Tibial nerve (tissue), 4 donors: ENCODE results near the gene SLC17A7. TPM values are rescaled to one million over a fixed set of nuclear protein-coding genes. Genes with fewer than 3 reads are reported as not detected.

Experiments used
- DNase-seq, 2 donors: peaks; one replicate each; pipeline ENCODE4 v3.0.0-alpha.2; 2019; ENCODE audit warnings: low spot score in 2 of 2
- H3K27ac ChIP-seq, 4 donors: fragments of 200-600 bp; sonication (generic) in 3 of 4; one replicate each; pipeline ENCODE4 v1.5.1; 2017 to 2019; ENCODE audit warnings: mild to moderate bottlenecking in 1 of 4
- H3K27me3 ChIP-seq, 2 donors: fragments of 200-600 bp; sonication (generic) in 1 of 2; one replicate each; pipeline versions ENCODE4 v1.5.1 to v1.6.0; 2017 to 2019
- H3K36me3 ChIP-seq, 3 donors: fragments of 200-600 bp; sonication (generic); one replicate each; pipeline ENCODE4 v1.5.1; 2018 to 2019
- H3K4me1 ChIP-seq, 4 donors: fragments of 200-600 bp; sonication (generic) in 3 of 4; one replicate each; pipeline ENCODE4 v1.5.1; 2017 to 2019
- H3K4me3 ChIP-seq, 4 donors: fragments of 200-600 bp; sonication (generic) in 3 of 4; one replicate each; pipeline ENCODE4 v1.5.1; 2017 to 2019; ENCODE audit warnings: mild to moderate bottlenecking in 1 of 4, moderate library complexity in 1 of 4
- H3K9me3 ChIP-seq, 4 donors: fragments of 200-600 bp; sonication (generic) in 3 of 4; one replicate each; pipeline ENCODE4 v1.5.1; 2017 to 2019
- CTCF ChIP-seq, 5 experiments: fragments of 200-600 bp in 3 of 5; fragments of 450-650 bp in 2 of 5; sonication (generic) in 3 of 5; IDR thresholded peaks; one replicate each; pipeline ENCODE4 v1.5.1; 2016 to 2019; ENCODE audit warnings: antibody characterized with exemption in 5 of 5, mild to moderate bottlenecking in 3 of 5, moderate library complexity in 2 of 5
- EP300 ChIP-seq, 2 donors: sonication (generic); formaldehyde crosslinking; IDR thresholded peaks; one replicate each; pipeline ENCODE4 v1.6.1; 2017; ENCODE audit warnings: antibody characterized with exemption in 2 of 2, mild to moderate bottlenecking in 1 of 2
- POLR2A ChIP-seq, 2 donors: fragments of 450-650 bp; IDR thresholded peaks; one replicate each; pipeline ENCODE4 v1.6.1; 2017; ENCODE audit warnings: antibody characterized with exemption in 2 of 2, mild to moderate bottlenecking in 2 of 2, moderate library complexity in 2 of 2
- WGBS, 2 donors: methylation state at CpG; one replicate each; pipeline ENCODE4 v1.1.5; 2018; 5-methylcytosine and 5-hydroxymethylcytosine counted together
- total RNA-seq, 4 donors: library from RNA; depleted of rRNA; stranded (reverse); fragments of >200 nt; gene quantifications; one replicate each; pipeline ENCODE4 v1.1.0, GENCODE V29; 2016

The SLC17A7 gene
- total RNA-seq, 4 donors from 2014 or later = 2.4 to 7.1 (median 6.2) TPM

- Histone ChIP-seq H3K9me3 (no peaks in the 10 kb centered on the region), H3K4me3 (no peak overlapping the region), H3K4me1 (peaks cover 0 to 10% (median 0%) of the 10 kb centered on the region in 4 donors), H3K36me3 (no peaks in the 10 kb centered on the region), H3K27ac (no peak overlapping the region), H3K27me3 (peaks cover 0 to 100% of the 10 kb centered on the region in 2 donors)
- DNase-seq = no peak
- 82 to 86% methylated on average over 10 of the region's 10 CpGs for WGBS, 2 donors
- TF ChIP-seq POLR2A (IDR thresholded peaks at IDR 0.05) (no peak), EP300 (IDR thresholded peaks at IDR 0.05) (no peak), CTCF (IDR thresholded peaks at IDR 0.05) (no peak)
These were observed 5.7 kb downstream of the SLC17A7 start for GRCh38 chr19:49435670-49436069.

- peaks cover 0 to 4% (median 0%) of the 10 kb centered on the region in 3 donors for H3K36me3 ChIP-seq
- DNase-seq = no peak
- WGBS, 2 donors = 85 to 88% methylated on average over 18 of the region's 18 CpGs
- H3K27me3 ChIP-seq = peaks cover 0 to 100% of the 10 kb centered on the region in 2 donors
- peaks cover 0 to 4% (median 0%) of the 10 kb centered on the region in 4 donors for H3K4me1 ChIP-seq
- TF ChIP-seq EP300 (IDR thresholded peaks at IDR 0.05) (no peak), CTCF (IDR thresholded peaks at IDR 0.05) (no peak), POLR2A (IDR thresholded peaks at IDR 0.05) (no peak)
- no peaks in the 10 kb centered on the region for H3K9me3 ChIP-seq
- H3K4me3 ChIP-seq = no peak overlapping the region
- no peak overlapping the region for H3K27ac ChIP-seq
These were observed 6.3 kb downstream of the SLC17A7 start for GRCh38 chr19:49434907-49435583.

- no peaks in the 10 kb centered on the region for H3K9me3 ChIP-seq
- no peak for TF ChIP-seq EP300 (IDR thresholded peaks at IDR 0.05)
- no peak for TF ChIP-seq CTCF (IDR thresholded peaks at IDR 0.05)
- no peak for TF ChIP-seq POLR2A (IDR thresholded peaks at IDR 0.05)
- no peak overlapping the region for H3K4me3 ChIP-seq
- 44 to 54% methylated on average over 29 to 31 of the region's 31 CpGs for WGBS, 2 donors
- H3K27ac ChIP-seq = no peak overlapping the region
- DNase-seq = no peak
- peaks cover 0 to 4% (median 0%) of the 10 kb centered on the region in 3 donors for H3K36me3 ChIP-seq
- H3K4me1 ChIP-seq = peaks cover 0 to 7% (median 1%) of the 10 kb centered on the region in 4 donors
- peaks cover 0 to 100% of the 10 kb centered on the region in 2 donors for H3K27me3 ChIP-seq
These were observed 8.0 kb downstream of the SLC17A7 start for GRCh38 chr19:49433240-49433901.

GRCh38 chr19:49432141-49433073 lies 8.9 kb downstream of the SLC17A7 start:
- DNase-seq = no peak
- no peaks in the 10 kb centered on the region for H3K9me3 ChIP-seq
- TF ChIP-seq CTCF (IDR thresholded peaks at IDR 0.05) = no peak
- TF ChIP-seq POLR2A (IDR thresholded peaks at IDR 0.05) = no peak
- TF ChIP-seq EP300 (IDR thresholded peaks at IDR 0.05) = no peak
- H3K27ac ChIP-seq = no peak overlapping the region
- 29 to 34% methylated on average over 48 to 49 of the region's 63 CpGs for WGBS, 2 donors
- peaks cover 4 to 100% of the 10 kb centered on the region in 2 donors for H3K27me3 ChIP-seq
- H3K4me3 ChIP-seq = no peak overlapping the region
- peaks cover 0 to 4% (median 0%) of the 10 kb centered on the region in 3 donors for H3K36me3 ChIP-seq
- peaks cover 0 to 15% (median 4%) of the 10 kb centered on the region in 4 donors for H3K4me1 ChIP-seq
